Measurements from ENCODE around the gene DOC2B.

DNA sequence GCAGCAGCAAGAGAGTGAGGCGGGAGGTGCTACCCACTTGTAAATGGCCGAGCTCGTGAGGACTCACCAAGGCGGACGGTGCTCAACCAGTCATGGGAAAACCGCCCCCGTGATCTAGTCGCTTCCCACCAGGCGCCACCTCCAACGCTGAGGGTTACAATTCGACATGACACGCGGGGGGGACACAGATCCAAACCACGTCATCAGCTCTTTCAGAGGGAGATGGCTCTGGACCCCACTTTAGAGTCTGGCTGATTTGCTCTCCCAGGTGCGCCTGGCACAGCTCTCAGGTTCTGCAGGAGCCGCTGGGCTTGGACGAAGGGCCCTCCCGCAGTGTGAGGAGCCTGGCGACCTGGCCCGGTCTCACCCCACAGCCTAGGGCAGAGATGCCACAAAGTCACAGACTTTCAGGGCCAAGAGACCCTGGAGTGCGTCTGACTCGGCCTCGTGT, 21.1 kb upstream of the DOC2B start:
- TF ChIP-seq, protein P1, sequence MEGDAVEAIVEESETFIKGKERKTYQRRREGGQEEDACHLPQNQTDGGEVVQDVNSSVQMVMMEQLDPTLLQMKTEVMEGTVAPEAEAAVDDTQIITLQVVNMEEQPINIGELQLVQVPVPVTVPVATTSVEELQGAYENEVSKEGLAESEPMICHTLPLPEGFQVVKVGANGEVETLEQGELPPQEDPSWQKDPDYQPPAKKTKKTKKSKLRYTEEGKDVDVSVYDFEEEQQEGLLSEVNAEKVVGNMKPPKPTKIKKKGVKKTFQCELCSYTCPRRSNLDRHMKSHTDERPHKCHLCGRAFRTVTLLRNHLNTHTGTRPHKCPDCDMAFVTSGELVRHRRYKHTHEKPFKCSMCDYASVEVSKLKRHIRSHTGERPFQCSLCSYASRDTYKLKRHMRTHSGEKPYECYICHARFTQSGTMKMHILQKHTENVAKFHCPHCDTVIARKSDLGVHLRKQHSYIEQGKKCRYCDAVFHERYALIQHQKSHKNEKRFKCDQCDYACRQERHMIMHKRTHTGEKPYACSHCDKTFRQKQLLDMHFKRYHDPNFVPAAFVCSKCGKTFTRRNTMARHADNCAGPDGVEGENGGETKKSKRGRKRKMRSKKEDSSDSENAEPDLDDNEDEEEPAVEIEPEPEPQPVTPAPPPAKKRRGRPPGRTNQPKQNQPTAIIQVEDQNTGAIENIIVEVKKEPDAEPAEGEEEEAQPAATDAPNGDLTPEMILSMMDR (IDR thresholded peaks at IDR 0.05), result no peak
- TF ChIP-seq POLR2A (IDR thresholded peaks at IDR 0.05), result no peak

Data from right lobe of liver (tissue), 4 donors.